ENCODE results near the gene REXO5.

DNA sequence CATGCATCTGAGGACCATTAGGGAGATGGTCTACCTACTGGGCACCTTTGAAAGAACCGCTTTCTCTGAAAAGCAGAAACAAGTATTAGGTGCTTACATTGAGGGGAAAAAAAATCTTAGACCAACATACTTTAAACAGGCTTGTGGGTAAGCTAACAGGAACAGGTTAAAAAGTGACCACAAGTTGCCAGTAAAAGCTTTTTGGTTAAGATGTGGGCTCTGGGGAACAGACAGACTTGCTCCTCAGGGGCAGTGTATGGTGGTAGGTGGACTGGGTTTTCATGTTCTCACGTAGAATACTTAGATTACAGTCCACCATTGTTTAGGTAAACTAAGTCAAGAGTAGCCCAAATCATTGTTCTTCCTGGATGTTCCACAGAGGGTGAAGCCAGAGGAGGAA, 41.2 kb downstream of the REXO5 start:
- TF ChIP-seq POLR2A (IDR thresholded peaks at IDR 0.05; ENCODE audit: extremely low read depth, insufficient read length) (no peak), MYC (IDR thresholded peaks at IDR 0.05; ENCODE audit: low read depth, low read length) (no peak)
- TF ChIP-seq, protein P1, sequence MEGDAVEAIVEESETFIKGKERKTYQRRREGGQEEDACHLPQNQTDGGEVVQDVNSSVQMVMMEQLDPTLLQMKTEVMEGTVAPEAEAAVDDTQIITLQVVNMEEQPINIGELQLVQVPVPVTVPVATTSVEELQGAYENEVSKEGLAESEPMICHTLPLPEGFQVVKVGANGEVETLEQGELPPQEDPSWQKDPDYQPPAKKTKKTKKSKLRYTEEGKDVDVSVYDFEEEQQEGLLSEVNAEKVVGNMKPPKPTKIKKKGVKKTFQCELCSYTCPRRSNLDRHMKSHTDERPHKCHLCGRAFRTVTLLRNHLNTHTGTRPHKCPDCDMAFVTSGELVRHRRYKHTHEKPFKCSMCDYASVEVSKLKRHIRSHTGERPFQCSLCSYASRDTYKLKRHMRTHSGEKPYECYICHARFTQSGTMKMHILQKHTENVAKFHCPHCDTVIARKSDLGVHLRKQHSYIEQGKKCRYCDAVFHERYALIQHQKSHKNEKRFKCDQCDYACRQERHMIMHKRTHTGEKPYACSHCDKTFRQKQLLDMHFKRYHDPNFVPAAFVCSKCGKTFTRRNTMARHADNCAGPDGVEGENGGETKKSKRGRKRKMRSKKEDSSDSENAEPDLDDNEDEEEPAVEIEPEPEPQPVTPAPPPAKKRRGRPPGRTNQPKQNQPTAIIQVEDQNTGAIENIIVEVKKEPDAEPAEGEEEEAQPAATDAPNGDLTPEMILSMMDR (IDR thresholded peaks at IDR 0.05; ENCODE audit: low read depth, low read length), result no peak
- TF ChIP-seq, protein P2, sequence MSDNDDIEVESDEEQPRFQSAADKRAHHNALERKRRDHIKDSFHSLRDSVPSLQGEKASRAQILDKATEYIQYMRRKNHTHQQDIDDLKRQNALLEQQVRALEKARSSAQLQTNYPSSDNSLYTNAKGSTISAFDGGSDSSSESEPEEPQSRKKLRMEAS (IDR thresholded peaks at IDR 0.05; ENCODE audit: low read depth, low read length), result no peak
